ENCODE data around the gene UFD1. TPM values are rescaled to one million over a fixed set of nuclear protein-coding genes. Genes with fewer than 3 reads are reported as not detected.

Gene UFD1
- total and polyA plus RNA-seq, 9 of the 15 experiments (the other 6 are each of a cell fraction or from before 2014, with no cell fraction given) = 238 to 645 (median 363) TPM

DNA sequence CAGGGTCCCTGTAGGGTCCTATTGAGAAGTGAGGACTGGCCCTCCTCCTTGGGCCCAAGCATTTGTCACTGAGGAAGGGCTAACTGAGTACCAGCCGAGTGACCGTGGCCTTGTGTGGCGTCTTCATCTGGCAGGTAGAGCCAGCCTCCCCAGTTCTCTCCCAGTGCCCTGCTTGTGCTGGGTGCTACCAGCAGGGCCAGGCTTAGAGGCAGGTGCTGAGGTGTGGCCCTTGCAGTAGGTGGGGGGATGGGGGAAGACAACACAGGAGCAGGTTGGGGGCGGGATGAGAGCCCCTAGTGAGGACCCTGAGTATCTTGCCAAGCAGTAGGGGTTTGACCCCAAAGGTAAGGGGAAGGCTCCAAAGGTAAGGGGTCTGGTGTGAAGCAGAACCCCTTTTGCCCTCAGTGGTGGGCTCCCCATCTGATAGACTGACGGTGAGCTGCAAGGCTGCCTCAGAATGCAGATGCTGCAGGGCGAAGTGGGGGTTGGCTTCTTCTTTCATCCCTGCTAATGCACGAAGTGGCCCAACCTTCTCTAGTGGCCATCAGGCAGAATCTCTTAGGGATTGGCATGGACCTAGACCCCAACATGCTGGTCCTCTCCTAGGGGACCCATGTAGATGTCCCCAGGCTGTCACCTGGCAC lies 20.4 kb upstream of the UFD1 start (continued):
- TF ChIP-seq, protein P1, sequence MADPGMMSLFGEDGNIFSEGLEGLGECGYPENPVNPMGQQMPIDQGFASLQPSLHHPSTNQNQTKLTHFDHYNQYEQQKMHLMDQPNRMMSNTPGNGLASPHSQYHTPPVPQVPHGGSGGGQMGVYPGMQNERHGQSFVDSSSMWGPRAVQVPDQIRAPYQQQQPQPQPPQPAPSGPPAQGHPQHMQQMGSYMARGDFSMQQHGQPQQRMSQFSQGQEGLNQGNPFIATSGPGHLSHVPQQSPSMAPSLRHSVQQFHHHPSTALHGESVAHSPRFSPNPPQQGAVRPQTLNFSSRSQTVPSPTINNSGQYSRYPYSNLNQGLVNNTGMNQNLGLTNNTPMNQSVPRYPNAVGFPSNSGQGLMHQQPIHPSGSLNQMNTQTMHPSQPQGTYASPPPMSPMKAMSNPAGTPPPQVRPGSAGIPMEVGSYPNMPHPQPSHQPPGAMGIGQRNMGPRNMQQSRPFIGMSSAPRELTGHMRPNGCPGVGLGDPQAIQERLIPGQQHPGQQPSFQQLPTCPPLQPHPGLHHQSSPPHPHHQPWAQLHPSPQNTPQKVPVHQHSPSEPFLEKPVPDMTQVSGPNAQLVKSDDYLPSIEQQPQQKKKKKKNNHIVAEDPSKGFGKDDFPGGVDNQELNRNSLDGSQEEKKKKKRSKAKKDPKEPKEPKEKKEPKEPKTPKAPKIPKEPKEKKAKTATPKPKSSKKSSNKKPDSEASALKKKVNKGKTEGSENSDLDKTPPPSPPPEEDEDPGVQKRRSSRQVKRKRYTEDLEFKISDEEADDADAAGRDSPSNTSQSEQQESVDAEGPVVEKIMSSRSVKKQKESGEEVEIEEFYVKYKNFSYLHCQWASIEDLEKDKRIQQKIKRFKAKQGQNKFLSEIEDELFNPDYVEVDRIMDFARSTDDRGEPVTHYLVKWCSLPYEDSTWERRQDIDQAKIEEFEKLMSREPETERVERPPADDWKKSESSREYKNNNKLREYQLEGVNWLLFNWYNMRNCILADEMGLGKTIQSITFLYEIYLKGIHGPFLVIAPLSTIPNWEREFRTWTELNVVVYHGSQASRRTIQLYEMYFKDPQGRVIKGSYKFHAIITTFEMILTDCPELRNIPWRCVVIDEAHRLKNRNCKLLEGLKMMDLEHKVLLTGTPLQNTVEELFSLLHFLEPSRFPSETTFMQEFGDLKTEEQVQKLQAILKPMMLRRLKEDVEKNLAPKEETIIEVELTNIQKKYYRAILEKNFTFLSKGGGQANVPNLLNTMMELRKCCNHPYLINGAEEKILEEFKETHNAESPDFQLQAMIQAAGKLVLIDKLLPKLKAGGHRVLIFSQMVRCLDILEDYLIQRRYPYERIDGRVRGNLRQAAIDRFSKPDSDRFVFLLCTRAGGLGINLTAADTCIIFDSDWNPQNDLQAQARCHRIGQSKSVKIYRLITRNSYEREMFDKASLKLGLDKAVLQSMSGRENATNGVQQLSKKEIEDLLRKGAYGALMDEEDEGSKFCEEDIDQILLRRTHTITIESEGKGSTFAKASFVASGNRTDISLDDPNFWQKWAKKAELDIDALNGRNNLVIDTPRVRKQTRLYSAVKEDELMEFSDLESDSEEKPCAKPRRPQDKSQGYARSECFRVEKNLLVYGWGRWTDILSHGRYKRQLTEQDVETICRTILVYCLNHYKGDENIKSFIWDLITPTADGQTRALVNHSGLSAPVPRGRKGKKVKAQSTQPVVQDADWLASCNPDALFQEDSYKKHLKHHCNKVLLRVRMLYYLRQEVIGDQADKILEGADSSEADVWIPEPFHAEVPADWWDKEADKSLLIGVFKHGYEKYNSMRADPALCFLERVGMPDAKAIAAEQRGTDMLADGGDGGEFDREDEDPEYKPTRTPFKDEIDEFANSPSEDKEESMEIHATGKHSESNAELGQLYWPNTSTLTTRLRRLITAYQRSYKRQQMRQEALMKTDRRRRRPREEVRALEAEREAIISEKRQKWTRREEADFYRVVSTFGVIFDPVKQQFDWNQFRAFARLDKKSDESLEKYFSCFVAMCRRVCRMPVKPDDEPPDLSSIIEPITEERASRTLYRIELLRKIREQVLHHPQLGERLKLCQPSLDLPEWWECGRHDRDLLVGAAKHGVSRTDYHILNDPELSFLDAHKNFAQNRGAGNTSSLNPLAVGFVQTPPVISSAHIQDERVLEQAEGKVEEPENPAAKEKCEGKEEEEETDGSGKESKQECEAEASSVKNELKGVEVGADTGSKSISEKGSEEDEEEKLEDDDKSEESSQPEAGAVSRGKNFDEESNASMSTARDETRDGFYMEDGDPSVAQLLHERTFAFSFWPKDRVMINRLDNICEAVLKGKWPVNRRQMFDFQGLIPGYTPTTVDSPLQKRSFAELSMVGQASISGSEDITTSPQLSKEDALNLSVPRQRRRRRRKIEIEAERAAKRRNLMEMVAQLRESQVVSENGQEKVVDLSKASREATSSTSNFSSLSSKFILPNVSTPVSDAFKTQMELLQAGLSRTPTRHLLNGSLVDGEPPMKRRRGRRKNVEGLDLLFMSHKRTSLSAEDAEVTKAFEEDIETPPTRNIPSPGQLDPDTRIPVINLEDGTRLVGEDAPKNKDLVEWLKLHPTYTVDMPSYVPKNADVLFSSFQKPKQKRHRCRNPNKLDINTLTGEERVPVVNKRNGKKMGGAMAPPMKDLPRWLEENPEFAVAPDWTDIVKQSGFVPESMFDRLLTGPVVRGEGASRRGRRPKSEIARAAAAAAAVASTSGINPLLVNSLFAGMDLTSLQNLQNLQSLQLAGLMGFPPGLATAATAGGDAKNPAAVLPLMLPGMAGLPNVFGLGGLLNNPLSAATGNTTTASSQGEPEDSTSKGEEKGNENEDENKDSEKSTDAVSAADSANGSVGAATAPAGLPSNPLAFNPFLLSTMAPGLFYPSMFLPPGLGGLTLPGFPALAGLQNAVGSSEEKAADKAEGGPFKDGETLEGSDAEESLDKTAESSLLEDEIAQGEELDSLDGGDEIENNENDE (IDR thresholded peaks at IDR 0.05; ENCODE audit: low read depth, low read length) = peak; percentile 66
- TF ChIP-seq NR3C1 (CRISPR knock-in tag; IDR thresholded peaks at IDR 0.05) = peak; percentile 61; the same call in 1 of the 2 replicates
